Vagina (tissue), 2 donors: ENCODE data around the gene MATK.

Experiments
- POLR2A ChIP-seq, 2 donors: fragments of 450-650 bp; IDR thresholded peaks; one replicate each; pipeline ENCODE4 v1.6.1; 2017; ENCODE audit warnings: antibody characterized with exemption in 2 of 2, mild to moderate bottlenecking in 2 of 2, moderate library complexity in 2 of 2
- POLR2AphosphoS5 ChIP-seq, 2 donors: sonication (generic); formaldehyde crosslinking; IDR thresholded peaks; one replicate each; pipeline ENCODE4 v1.9.0; 2017; ENCODE audit warnings: antibody characterized with exemption in 2 of 2, mild to moderate bottlenecking in 2 of 2, low read depth in 1 of 2; ENCODE audit not compliant: insufficient read depth in 1 of 2
- TF ChIP-seq, protein P1 (sequence below), 3 experiments: fragments of 450-650 bp in 2 of 3; fragments of 200-600 bp in 1 of 3; sonication (generic) in 1 of 3; IDR thresholded peaks; one replicate each; pipeline ENCODE4 v1.5.1; 2017 to 2019; ENCODE audit warnings: antibody characterized with exemption in 3 of 3, mild to moderate bottlenecking in 2 of 3, moderate library complexity in 2 of 3

DNA sequence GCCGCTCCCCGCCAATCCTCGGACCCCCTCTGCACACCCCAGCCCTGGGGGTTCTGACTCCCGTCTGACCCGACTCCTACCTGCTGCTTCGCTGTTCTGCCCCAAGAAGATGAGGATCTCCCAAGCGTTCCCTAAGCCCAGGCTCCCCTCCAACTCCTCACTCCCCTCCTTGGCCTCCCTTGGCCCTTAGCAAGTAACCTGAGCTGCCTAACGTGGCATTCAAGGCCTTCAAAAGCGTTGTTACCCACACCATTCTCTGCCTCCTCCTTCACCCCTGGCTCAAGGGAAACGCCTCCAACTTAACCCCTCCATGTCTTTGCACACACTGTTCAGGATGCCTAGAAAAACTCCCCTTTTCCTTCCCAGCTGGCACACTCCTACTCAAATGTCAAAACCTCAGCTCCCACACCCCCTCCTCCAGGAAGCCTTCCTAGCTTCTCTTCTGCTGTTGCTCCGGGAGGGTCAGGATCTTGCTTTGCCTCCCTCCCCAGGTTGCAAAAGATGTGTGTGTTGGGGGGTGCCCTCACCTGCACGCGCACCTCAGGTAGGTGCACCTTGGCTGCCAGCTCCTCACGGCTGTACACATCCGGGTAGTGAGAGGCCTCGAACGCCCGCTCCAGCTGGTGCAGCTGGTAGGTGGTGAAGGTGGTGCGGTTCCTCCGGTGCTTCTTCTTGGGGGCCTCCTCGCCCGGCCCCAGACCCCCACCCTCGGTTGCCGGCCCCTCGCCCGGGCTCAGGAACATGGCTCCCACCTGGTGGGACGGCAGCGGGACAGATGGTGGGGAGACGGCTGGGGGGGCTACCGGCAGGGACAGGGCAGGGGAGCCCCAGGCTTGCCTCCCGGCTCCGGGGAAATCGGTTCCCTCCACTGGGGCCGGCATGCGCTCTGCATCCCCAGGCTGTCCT is 14.9 kb downstream of the MATK start:
- TF ChIP-seq, protein P1, sequence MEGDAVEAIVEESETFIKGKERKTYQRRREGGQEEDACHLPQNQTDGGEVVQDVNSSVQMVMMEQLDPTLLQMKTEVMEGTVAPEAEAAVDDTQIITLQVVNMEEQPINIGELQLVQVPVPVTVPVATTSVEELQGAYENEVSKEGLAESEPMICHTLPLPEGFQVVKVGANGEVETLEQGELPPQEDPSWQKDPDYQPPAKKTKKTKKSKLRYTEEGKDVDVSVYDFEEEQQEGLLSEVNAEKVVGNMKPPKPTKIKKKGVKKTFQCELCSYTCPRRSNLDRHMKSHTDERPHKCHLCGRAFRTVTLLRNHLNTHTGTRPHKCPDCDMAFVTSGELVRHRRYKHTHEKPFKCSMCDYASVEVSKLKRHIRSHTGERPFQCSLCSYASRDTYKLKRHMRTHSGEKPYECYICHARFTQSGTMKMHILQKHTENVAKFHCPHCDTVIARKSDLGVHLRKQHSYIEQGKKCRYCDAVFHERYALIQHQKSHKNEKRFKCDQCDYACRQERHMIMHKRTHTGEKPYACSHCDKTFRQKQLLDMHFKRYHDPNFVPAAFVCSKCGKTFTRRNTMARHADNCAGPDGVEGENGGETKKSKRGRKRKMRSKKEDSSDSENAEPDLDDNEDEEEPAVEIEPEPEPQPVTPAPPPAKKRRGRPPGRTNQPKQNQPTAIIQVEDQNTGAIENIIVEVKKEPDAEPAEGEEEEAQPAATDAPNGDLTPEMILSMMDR (IDR thresholded peaks at IDR 0.05): no peak
- no peak for TF ChIP-seq POLR2A (IDR thresholded peaks at IDR 0.05)
- TF ChIP-seq POLR2AphosphoS5 (IDR thresholded peaks at IDR 0.05; ENCODE audit: insufficient read depth in 1 of 2, low read depth in 1 of 2): no peak
